CD14-positive monocyte (primary cell): Measurements from ENCODE around the gene PADI6. TPM values are rescaled to one million over a fixed set of nuclear protein-coding genes. Genes with fewer than 3 reads are reported as not detected.

ENCODE experiments used
- DNase-seq, 3 donors: peaks; one replicate each; pipeline ENCODE4 v3.0.0-alpha.2; 2011 to 2022
- H2AFZ ChIP-seq: 2 replicates; pipeline ENCODE4 v1.6.0; 2012; ENCODE audit warnings: mild to moderate bottlenecking, low read depth, low read length, inconsistent platforms; ENCODE audit not compliant: insufficient read depth, poor library complexity, severe bottlenecking
- H3K27ac ChIP-seq, 2 donors: 1 replicate in 1 of 2; 2 replicates in 1 of 2; pipeline ENCODE4 v1.5.1; 2012 to 2013; ENCODE audit warnings: low read length in 2 of 2, control low read depth in 1 of 2, inconsistent platforms in 1 of 2, low read depth in 1 of 2, mild to moderate bottlenecking in 1 of 2
- H3K27me3 ChIP-seq, 2 donors: one replicate each; pipeline versions ENCODE4 v1.6.0 to v1.6.1; 2011 to 2013; ENCODE audit warnings: low read length in 2 of 2; ENCODE audit not compliant: control insufficient read depth in 2 of 2, insufficient read depth in 2 of 2
- H3K36me3 ChIP-seq, 2 donors: replicated peaks in 1 of 2; 1 replicate in 1 of 2; 2 replicates in 1 of 2; pipeline versions ENCODE4 v1.5.1 to v1.6.1; 2012 to 2013; ENCODE audit warnings: low read length in 2 of 2, control low read depth in 1 of 2, inconsistent platforms in 1 of 2, mild to moderate bottlenecking in 1 of 2; ENCODE audit not compliant: insufficient read depth in 2 of 2, control insufficient read depth in 1 of 2
- H3K4me1 ChIP-seq, 2 donors: 1 replicate in 1 of 2; 2 replicates in 1 of 2; pipeline versions ENCODE4 v1.5.1 to v1.6.1; 2012 to 2013; ENCODE audit warnings: low read length in 2 of 2, control low read depth in 1 of 2, inconsistent platforms in 1 of 2, mild to moderate bottlenecking in 1 of 2, moderate library complexity in 1 of 2; ENCODE audit not compliant: insufficient read depth in 2 of 2, control insufficient read depth in 1 of 2
- H3K4me2 ChIP-seq: replicated peaks from 2 replicates; pipeline ENCODE3; 2012; ENCODE audit warnings: low read length, moderate library complexity, mild to moderate bottlenecking; ENCODE audit not compliant: poor library complexity, severe bottlenecking; ENCODE audit errors: extremely low read depth
- H3K4me3 ChIP-seq, 3 experiments: fragments of 200-600 bp in 1 of 3; sonication (generic) in 1 of 3; replicated peaks in 1 of 3; 1 replicate in 2 of 3; 2 replicates in 1 of 3; pipeline ENCODE4 v1.5.1; 2011 to 2013; ENCODE audit warnings: low read length in 3 of 3, mild to moderate bottlenecking in 3 of 3, control low read depth in 2 of 3, low read depth in 2 of 3, inconsistent platforms in 1 of 3, moderate library complexity in 1 of 3
- H3K79me2 ChIP-seq: 2 replicates; pipeline ENCODE4 v1.6.0; 2012; ENCODE audit warnings: mild to moderate bottlenecking, control low read depth, inconsistent platforms, low read length, moderate library complexity; ENCODE audit not compliant: insufficient read depth
- H3K9ac ChIP-seq: 2 replicates; pipeline ENCODE4 v1.6.0; 2017; ENCODE audit warnings: low read length, mild to moderate bottlenecking; ENCODE audit not compliant: insufficient read depth, poor library complexity, severe bottlenecking
- H3K9me3 ChIP-seq, 2 donors: replicated peaks in 1 of 2; 1 replicate in 1 of 2; 2 replicates in 1 of 2; pipeline versions ENCODE4 v1.5.1 to v1.6.1; 2012 to 2013; ENCODE audit warnings: low read length in 2 of 2, control low read depth in 1 of 2; ENCODE audit not compliant: control insufficient read depth in 1 of 2, insufficient read depth in 1 of 2
- H4K20me1 ChIP-seq: 2 replicates; pipeline ENCODE4 v1.6.0; 2012; ENCODE audit warnings: mild to moderate bottlenecking, low read length, control low read depth, moderate library complexity; ENCODE audit not compliant: insufficient read depth
- H3K27ac Mint-ChIP-seq, 7 donors: one replicate each; pipeline ENCODE4 v1.8.0; 2020; ENCODE audit warnings: mild to moderate bottlenecking in 7 of 7, mixed read lengths in 7 of 7, moderate library complexity in 6 of 7, inconsistent platforms in 2 of 7
- H3K27me3 Mint-ChIP-seq, 3 donors: one replicate each; pipeline ENCODE4 v1.8.0; 2021 to 2022; ENCODE audit warnings: low read depth in 3 of 3, mild to moderate bottlenecking in 3 of 3, mixed read lengths in 3 of 3, moderate library complexity in 3 of 3, inconsistent platforms in 1 of 3
- H3K36me3 Mint-ChIP-seq, 2 donors: one replicate each; pipeline ENCODE4 v1.8.0; 2020; ENCODE audit warnings: mixed read lengths in 2 of 2, inconsistent platforms in 1 of 2, mild to moderate bottlenecking in 1 of 2
- H3K4me1 Mint-ChIP-seq: one replicate; pipeline ENCODE4 v1.8.0; 2020; ENCODE audit warnings: mild to moderate bottlenecking, mixed read lengths
- H3K4me3 Mint-ChIP-seq, 2 donors: one replicate each; pipeline ENCODE4 v1.8.0; 2020; ENCODE audit warnings: mild to moderate bottlenecking in 2 of 2, mixed read lengths in 2 of 2, moderate library complexity in 1 of 2
- H3K9me3 Mint-ChIP-seq, 7 donors: one replicate each; pipeline ENCODE4 v1.8.0; 2020 to 2022; ENCODE audit warnings: mixed read lengths in 7 of 7, mild to moderate bottlenecking in 6 of 7, moderate library complexity in 6 of 7, inconsistent platforms in 2 of 7
- CTCF ChIP-seq: fragments of 200-600 bp; IDR thresholded peaks from one replicate; pipeline ENCODE4 v1.8.0; 2022; ENCODE audit warnings: antibody characterized with exemption, mild to moderate bottlenecking
- WGBS: methylation state at CpG from one replicate; pipeline ENCODE4 v1.1.5; 2013; ENCODE audit warnings: missing lambda C conversion rate; ENCODE audit not compliant: insufficient coverage; 5-methylcytosine and 5-hydroxymethylcytosine counted together
- intact Hi-C, 2 donors: fragments of 100-400 bp; cut with micrococcal nuclease; formaldehyde crosslinking; loops; one replicate each; pipeline versions ENCODE4 v1.15.0 to v1.15.1; 2023
- polyA plus RNA-seq, 3 donors: library from polyadenylated mRNA; depleted of rRNA in 1 of 3; unstranded in 2 of 3; stranded (reverse) in 1 of 3; fragments of 300-500 nt in 2 of 3; fragments of >200 nt in 1 of 3; fragmentation: Illumina TruSeq in 2 of 3; gene quantifications; 1 replicate in 2 of 3; 2 replicates in 1 of 3; pipeline ENCODE4 v1.2.3, GENCODE V29; 2012 to 2021

The PADI6 gene
- polyA plus RNA-seq, 3 donors = 0.66 to 0.83 (median 0.78) TPM

GRCh38 chr1:17434016-17434415 lies 62.0 kb downstream of the PADI6 start:
- Histone ChIP-seq H3K79me2 (peaks cover 88% of the 10 kb centered on the region), H3K36me3 (peaks cover 20 to 36% of the 10 kb centered on the region in 2 donors), H3K4me3 (no peak overlapping the region), H3K9ac (no peak overlapping the region), H3K27ac (peak overlapping the region; percentile 17 to 85), H3K4me2 (no peak overlapping the region), H2AFZ (no peak overlapping the region), H3K27me3 (no peaks in the 10 kb centered on the region), H4K20me1 (peaks cover 69% of the 10 kb centered on the region), H3K9me3 (no peaks in the 10 kb centered on the region), H3K4me1 (peaks cover 57 to 70% of the 10 kb centered on the region in 2 donors)
- Mint-ChIP-seq H3K27ac (peak overlapping the region; percentile 53 to 96 (median 78)), H3K4me3 (no peak overlapping the region), H3K27me3 (no peaks in the 10 kb centered on the region), H3K36me3 (peaks cover 26 to 47% of the 10 kb centered on the region in 2 donors), H3K9me3 (peaks cover 0 to 2% (median 0%) of the 10 kb centered on the region in 7 donors), H3K4me1 (peaks cover 64% of the 10 kb centered on the region)
- intact Hi-C loops = loop anchor here (10.0 kb wide), 1 partner anchor 201 kb away; no protein-coding TSS in a partner anchor
- TF ChIP-seq CTCF = no peak
- DNase-seq = no peak
- WGBS = 100% methylated on average over 2 of the region's 3 CpGs

GRCh38 chr1:17434601-17435000 lies 62.6 kb downstream of the PADI6 start:
- H3K27ac Mint-ChIP-seq = peak overlapping the region in 6 of 7 donors; percentile 9 to 96 (median 62)
- Histone ChIP-seq H3K79me2 (peaks cover 83% of the 10 kb centered on the region), H4K20me1 (peaks cover 63% of the 10 kb centered on the region), H3K9me3 (no peaks in the 10 kb centered on the region), H3K27ac (peak overlapping the region in 1 of 2 donors; percentile 85), H3K4me2 (no peak overlapping the region), H3K4me3 (no peak overlapping the region), H3K9ac (no peak overlapping the region), H3K36me3 (peaks cover 15 to 30% of the 10 kb centered on the region in 2 donors), H3K4me1 (peaks cover 57 to 74% of the 10 kb centered on the region in 2 donors), H3K27me3 (no peaks in the 10 kb centered on the region), H2AFZ (no peak overlapping the region)
- TF ChIP-seq CTCF = no peak
- DNase-seq = no peak
- WGBS = 80% methylated on average over 1 of the region's 9 CpGs
- peaks cover 21 to 41% of the 10 kb centered on the region in 2 donors for H3K36me3 Mint-ChIP-seq
- no peak overlapping the region for H3K4me3 Mint-ChIP-seq
- H3K9me3 Mint-ChIP-seq = peaks cover 0 to 2% (median 0%) of the 10 kb centered on the region in 7 donors
- intact Hi-C loops = loop anchor here (10.0 kb wide), 1 partner anchor 200 kb away; no protein-coding TSS in a partner anchor
- H3K4me1 Mint-ChIP-seq = peaks cover 62% of the 10 kb centered on the region
- no peaks in the 10 kb centered on the region for H3K27me3 Mint-ChIP-seq
